A673 (cell line): Measurements from ENCODE around the gene EMX1. TPM values are rescaled to one million over a fixed set of nuclear protein-coding genes. Genes with fewer than 3 reads are reported as not detected.

ENCODE experiments used
- BruUV-seq: library from RNA; stranded (reverse); fragments of 400-500 nt; replicated peaks from 2 replicates; lab custom pipeline; 2021; lab: Mats Ljungman, UMichigan
- CTCF ChIA-PET: fragments of 300-600 bp; sonication (Branson Sonifier 250); formaldehyde crosslinking; loops from one replicate; lab custom pipeline; 2022; ENCODE audit warnings: antibody characterized with exemption; lab: Charles Lee
- POLR2A ChIA-PET: fragments of 300-600 bp; sonication (Branson Sonifier 250); formaldehyde crosslinking; loops from one replicate; lab custom pipeline; 2022; ENCODE audit warnings: antibody characterized with exemption; ENCODE audit not compliant: low non-redundant PET; lab: Charles Lee
- DNase-seq: peaks from one replicate; pipeline ENCODE4 v3.0.0-alpha.2; 2015; ENCODE audit warnings: low spot score
- H3K27ac ChIP-seq: fragments of 200-600 bp; sonication (generic); 2 replicates; pipeline ENCODE4 v1.5.1; 2016; ENCODE audit warnings: mixed run types, low read depth, mild to moderate bottlenecking, mixed read lengths, antibody characterized with exemption, low read length; ENCODE audit not compliant: poor library complexity, severe bottlenecking
- H3K27me3 ChIP-seq: fragments of 200-600 bp; sonication (generic); replicated peaks from 2 replicates; pipeline ENCODE4 v1.6.1; 2017; ENCODE audit warnings: mixed run types, low read depth, mild to moderate bottlenecking, mixed read lengths, antibody characterized with exemption, low read length; ENCODE audit not compliant: insufficient read depth, poor library complexity
- H3K36me3 ChIP-seq: fragments of 200-600 bp; sonication (generic); 2 replicates; pipeline ENCODE4 v1.6.1; 2016; ENCODE audit warnings: mixed run types, mild to moderate bottlenecking, mixed read lengths, antibody characterized with exemption, low read length; ENCODE audit not compliant: insufficient read depth, poor library complexity, severe bottlenecking
- H3K4me1 ChIP-seq: fragments of 200-600 bp; sonication (generic); 2 replicates; pipeline ENCODE4 v1.6.1; 2017; ENCODE audit warnings: mixed run types, mild to moderate bottlenecking, mixed read lengths, antibody characterized with exemption, low read length; ENCODE audit not compliant: insufficient read depth, poor library complexity, severe bottlenecking
- H3K4me3 ChIP-seq: fragments of 200-600 bp; sonication (generic); 2 replicates; pipeline ENCODE4 v1.5.1; 2016; ENCODE audit warnings: low read depth, mixed run types, mild to moderate bottlenecking, mixed read lengths, low read length; ENCODE audit not compliant: poor library complexity, severe bottlenecking
- H3K9me3 ChIP-seq: fragments of 200-600 bp; sonication (generic); 2 replicates; pipeline ENCODE4 v1.6.1; 2016; ENCODE audit warnings: mixed run types, low read depth, mild to moderate bottlenecking, mixed read lengths, antibody characterized with exemption, low read length; ENCODE audit not compliant: poor library complexity, severe bottlenecking
- EZH2 ChIP-seq: fragments of 200-600 bp; sonication (generic); IDR thresholded peaks from 2 replicates; pipeline ENCODE4 v1.6.1; 2017; ENCODE audit warnings: borderline replicate concordance, low read depth, mild to moderate bottlenecking, mixed read lengths, antibody characterized with exemption, low read length; ENCODE audit not compliant: poor library complexity, severe bottlenecking
- intact Hi-C: fragments of 100-400 bp; cut with micrococcal nuclease; formaldehyde crosslinking; loops from one replicate; pipeline ENCODE4 v1.10.0; 2022; ENCODE audit not compliant: unreplicated experiment
- total RNA-seq: library from RNA; stranded (reverse); gene quantifications from 2 replicates; pipeline ENCODE4 v1.2.3, GENCODE V29; 2021
- TF ChIP-seq, protein P1 (sequence below): fragments of 300-800, 200-600 bp; sonication (generic); conservative IDR thresholded peaks from 2 replicates; pipeline ENCODE4 v1.5.1; 2017; ENCODE audit warnings: low read depth, mild to moderate bottlenecking, antibody characterized with exemption, low read length, moderate library complexity, mixed read lengths

The EMX1 gene
- total RNA-seq, 1 experiment from 2014 or later, result not detected

- H3K27me3 ChIP-seq, result no peaks in the 10 kb centered on the region
- H3K36me3 ChIP-seq, result no peaks in the 10 kb centered on the region
- no peaks in the 10 kb centered on the region for H3K4me1 ChIP-seq
- intact Hi-C loops, result no loop called here
- H3K27ac ChIP-seq, result no peak overlapping the region
- no peak overlapping the region for H3K4me3 ChIP-seq
- H3K9me3 ChIP-seq, result no peaks in the 10 kb centered on the region
- ChIA-PET CTCF (no interaction called here), POLR2A (interaction anchor here (0.7 kb wide), 1 partner anchor 889 kb away, joined by 3 read pairs; no protein-coding TSS in a partner anchor)
- no TSS peak for BruUV-seq
- no peak for DNase-seq
- TF ChIP-seq, protein P1, sequence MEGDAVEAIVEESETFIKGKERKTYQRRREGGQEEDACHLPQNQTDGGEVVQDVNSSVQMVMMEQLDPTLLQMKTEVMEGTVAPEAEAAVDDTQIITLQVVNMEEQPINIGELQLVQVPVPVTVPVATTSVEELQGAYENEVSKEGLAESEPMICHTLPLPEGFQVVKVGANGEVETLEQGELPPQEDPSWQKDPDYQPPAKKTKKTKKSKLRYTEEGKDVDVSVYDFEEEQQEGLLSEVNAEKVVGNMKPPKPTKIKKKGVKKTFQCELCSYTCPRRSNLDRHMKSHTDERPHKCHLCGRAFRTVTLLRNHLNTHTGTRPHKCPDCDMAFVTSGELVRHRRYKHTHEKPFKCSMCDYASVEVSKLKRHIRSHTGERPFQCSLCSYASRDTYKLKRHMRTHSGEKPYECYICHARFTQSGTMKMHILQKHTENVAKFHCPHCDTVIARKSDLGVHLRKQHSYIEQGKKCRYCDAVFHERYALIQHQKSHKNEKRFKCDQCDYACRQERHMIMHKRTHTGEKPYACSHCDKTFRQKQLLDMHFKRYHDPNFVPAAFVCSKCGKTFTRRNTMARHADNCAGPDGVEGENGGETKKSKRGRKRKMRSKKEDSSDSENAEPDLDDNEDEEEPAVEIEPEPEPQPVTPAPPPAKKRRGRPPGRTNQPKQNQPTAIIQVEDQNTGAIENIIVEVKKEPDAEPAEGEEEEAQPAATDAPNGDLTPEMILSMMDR, result no peak
- TF ChIP-seq EZH2, result no peak
Measured at GRCh38 chr2:72963423-72964145, 46.3 kb downstream of the EMX1 start.

GRCh38 chr2:72964146-72964525 is 46.8 kb downstream of the EMX1 start:
- H3K9me3 ChIP-seq, result no peaks in the 10 kb centered on the region
- no peaks in the 10 kb centered on the region for H3K4me1 ChIP-seq
- no peak overlapping the region for H3K4me3 ChIP-seq
- no TSS peak for BruUV-seq
- no peak for TF ChIP-seq EZH2
- TF ChIP-seq, protein P1, result no peak
- DNase-seq, result no peak
- no peaks in the 10 kb centered on the region for H3K36me3 ChIP-seq
- no peaks in the 10 kb centered on the region for H3K27me3 ChIP-seq
- H3K27ac ChIP-seq, result no peak overlapping the region
- ChIA-PET CTCF (no interaction called here), POLR2A (interaction anchor here (0.7 kb wide), 1 partner anchor 889 kb away, joined by 3 read pairs; no protein-coding TSS in a partner anchor)
- intact Hi-C loops, result no loop called here

- no peak overlapping the region for H3K27ac ChIP-seq
- ChIA-PET POLR2A (no interaction called here), CTCF (no interaction called here)
- intact Hi-C loops, result no loop called here
- H3K27me3 ChIP-seq, result no peaks in the 10 kb centered on the region
- no peak for DNase-seq
- H3K4me3 ChIP-seq, result no peak overlapping the region
- BruUV-seq, result no TSS peak
- TF ChIP-seq, protein P1, result no peak
- TF ChIP-seq EZH2, result no peak
- no peaks in the 10 kb centered on the region for H3K9me3 ChIP-seq
- H3K4me1 ChIP-seq, result no peaks in the 10 kb centered on the region
- H3K36me3 ChIP-seq, result no peaks in the 10 kb centered on the region
Measured at GRCh38 chr2:72965016-72965415, 47.7 kb downstream of the EMX1 start.
